Pons (tissue), 1 donor: Measurements from ENCODE around the gene FEV.

Experiments
- DNase-seq: peaks from one replicate; pipeline ENCODE4 v3.0.0-alpha.2; 2016; ENCODE audit warnings: low spot score

FEV gene

DNA sequence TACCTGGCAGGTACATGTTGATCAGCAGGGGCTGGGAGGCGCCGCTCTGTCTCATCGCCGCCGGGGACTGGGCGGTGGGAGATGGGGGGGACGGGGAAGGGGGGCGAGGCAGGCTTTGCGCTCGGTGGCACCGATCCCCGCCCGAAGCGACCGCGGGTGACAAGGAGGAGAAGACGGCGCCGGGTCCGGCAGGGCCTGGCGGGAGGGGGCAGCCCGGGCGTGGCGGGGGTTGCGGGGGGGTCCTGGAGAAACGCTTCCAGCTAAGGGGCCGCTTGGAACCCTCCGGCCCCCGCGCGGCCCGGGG, at the start of gene FEV:
Gene FEV (minus strand): TSS at position 164 of the 304 bp plus-strand sequence. CDS start 109 bp downstream, at position 55.
- DNase-seq: no peak

DNA sequence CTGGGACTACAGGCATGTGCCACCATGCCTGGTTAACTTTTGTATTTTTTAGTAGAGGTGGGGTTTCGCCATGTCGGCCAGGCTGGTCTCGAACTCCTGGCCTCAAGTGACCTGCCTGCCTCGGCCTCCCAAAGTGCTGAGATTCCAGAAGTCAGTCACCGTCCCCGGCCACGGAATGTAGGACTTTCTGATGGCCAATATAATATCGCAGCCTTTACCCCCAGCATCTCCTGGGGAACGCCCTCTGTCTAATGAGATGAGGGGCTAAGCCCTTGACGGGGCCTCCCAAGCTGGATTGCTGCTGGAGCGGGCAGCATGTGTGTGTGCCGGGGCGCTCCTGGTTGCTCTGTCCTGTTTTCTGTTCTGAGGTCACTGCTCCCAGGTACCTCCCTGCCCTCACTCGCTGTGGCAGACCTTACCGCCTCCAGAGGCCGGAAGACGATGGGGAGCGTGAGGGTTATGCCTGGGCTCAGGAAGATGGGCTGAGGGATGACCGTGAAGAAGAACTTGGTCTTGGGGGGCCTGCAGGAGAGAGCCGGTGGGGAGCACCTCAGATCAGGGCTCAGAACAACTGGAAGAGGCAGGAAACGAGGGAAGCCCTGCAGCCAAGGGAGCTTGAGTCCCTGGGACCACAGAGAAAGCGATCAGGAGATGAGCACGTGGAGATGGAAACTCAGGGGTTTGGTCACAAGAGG, 47.2 kb upstream of the FEV start:
- no peak for DNase-seq

DNA sequence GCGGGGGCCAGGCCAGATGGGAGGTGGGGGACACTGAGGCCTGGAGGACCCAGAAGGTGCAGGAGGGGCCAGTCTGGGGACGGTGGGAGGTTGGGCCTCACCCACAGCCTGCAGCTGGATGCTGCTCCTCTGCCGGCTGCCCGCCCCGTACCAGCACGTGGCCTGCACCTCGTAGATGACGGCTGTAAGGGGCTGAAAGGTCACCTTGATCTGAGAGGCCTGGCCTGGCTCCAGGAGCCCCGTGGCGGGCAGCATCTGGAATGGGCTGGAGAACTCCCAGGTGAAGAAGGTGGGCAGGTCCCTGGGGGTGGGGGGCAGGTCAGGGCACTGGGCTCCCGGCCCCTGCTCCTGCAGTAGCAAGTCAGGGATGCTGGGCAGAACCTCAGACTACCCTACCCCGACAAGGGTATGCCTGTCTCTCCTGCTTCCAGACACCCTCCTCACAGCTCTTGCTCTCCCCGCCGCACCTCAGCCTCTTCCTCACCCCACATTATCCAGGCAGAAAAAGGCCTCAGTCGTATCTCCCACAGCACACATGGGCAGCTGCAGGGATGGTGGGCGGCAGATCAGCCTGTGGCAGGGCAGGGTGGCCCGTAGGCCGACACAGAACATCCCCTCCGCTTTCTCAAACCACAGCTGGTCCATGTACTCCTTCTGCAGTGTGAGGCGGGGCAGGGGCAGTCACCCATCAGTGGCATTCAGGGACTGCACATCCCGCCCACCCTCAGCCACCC, 46.2 kb upstream of the FEV start:
- DNase-seq: no peak

DNA sequence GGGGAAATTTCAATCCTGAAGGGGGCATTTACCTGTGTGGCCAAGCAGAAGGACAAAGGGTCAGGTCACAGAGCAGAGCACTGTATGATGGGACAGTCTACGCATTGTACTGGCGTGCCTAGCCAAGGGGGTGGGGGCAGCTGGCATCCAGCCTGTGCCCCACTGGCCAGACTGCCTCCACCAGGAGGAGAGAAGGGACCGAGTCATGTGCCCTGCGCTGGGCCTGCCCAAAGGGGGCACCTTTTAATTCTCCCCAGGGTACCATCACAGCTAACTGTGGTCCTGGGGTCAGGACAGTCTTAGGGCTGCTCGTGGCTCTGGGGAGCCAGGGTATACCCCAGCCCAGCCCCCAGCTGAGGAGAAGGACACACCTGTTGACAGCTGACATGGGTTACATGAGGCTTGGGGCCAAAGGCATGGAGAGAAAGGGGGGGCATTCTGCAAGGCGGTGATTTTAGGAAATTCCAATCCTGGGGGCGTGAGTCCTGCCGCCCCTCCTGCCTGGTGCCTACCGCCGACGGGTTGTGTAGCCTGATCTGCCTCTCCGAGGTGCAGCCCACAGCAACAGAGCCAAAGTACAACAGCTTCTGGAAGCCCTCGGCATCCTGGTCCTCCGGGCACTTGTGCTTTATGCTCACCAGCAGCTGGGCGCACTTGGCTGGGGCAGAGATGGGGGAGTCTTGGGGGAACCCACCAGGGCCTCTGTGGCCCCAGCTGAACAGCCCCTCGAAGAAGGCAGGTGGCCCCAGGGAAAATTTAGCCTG, 45.4 kb upstream of the FEV start:
- DNase-seq: no peak

DNA sequence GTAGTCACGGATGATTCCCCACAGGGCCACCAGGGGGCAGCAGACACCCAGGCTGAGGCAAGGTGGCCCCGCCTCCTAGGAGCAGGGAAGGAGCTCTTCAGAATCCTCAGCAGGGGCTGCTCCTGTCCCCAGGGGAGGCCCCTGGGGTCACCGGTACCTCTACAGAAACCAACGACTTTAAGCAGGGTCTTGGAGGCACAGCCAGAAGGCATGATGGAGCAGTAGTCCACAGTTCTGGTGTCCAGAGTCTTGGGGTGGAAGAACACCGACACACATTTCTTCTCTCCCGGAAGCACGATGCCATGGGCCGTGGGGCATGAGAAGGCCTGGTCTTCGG, 44.8 kb upstream of the FEV start:
- peak; percentile 83 for DNase-seq

DNA sequence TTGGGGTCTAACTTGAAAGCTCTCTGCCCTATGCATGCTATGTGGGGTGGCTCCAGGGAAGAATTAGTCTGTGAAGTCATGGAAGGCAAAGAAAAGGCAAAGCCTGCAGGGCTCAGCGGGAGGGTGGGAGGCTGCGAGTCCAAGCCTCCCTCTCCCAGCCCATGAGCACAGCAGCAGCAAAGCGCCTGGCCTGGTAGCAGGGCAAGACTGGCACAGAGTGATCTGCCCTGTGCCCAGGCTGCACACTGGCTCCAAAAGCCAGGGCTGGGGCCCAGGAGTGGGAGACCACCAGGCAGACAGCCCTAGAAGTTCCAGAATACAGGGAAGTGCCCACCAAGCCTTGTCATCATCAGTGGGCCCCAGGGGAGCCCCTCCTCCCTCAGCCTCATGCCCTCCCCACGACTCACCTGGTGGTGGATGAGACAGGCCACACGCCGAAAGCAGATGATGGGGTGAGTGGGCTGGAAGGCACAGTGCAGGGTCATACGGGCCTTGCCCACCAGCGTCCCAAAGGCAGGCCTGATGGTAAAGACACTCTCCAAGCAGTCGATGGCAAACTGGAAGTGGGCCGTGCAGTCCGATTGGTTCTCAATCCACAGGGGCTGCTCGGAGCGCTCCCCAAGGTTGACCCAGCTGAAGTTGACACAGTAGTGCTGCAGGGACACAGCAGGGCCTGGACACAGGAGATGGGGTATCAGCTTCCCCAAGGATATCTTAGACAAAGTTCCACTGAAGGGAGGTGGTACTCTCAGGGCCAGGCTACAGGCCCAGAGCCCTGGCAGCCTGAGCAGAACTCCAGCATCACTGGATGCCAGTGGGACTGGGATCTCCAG, 44.2 kb upstream of the FEV start:
- no peak for DNase-seq

DNA sequence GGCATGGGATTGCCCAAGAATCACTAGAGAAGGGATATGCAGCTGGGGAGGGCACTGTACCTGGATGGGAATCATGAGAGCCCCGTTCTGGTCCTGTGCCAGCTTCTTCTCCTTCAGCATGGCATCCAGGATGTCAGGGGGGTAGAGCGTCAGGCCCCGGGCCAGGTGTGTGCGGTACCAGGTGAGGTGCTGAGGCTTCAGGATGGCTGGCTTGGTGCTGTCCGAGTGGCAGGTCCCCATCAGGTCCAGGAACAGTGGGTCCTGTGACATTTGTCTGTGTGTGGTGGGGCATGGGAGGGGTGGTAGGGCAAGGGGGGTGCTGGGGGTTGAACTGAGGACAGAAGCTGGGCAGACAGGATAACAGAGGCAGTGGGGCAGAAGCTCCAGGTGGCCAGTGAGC, 43.2 kb upstream of the FEV start:
- no peak for DNase-seq

DNA sequence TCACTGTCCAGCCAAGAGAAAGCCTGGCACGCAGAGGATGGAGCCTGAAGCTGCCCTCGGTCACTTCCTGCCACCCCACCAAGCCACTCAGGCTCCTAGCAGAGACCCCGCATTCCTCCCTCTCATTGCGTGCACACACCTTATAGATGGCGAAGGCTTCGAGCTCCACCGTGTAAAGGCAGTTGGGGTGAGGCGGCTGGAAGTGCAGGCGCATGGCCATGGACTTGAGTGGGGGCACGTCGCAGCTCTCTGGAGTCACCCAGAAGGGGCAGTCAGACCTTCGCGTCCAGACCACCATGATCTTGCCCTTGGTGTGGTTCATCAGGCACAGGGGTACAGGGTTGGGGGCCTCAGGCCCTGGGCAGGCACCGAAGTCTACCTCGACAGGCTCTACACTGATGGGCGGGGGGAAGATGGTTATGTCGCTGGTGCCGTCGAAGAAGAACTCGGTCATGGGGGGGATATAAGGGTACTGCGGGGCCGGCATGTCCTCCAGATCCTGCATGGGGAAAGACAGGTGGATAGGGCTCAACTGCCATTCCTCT, 42.6 kb upstream of the FEV start:
- no peak for DNase-seq

DNA sequence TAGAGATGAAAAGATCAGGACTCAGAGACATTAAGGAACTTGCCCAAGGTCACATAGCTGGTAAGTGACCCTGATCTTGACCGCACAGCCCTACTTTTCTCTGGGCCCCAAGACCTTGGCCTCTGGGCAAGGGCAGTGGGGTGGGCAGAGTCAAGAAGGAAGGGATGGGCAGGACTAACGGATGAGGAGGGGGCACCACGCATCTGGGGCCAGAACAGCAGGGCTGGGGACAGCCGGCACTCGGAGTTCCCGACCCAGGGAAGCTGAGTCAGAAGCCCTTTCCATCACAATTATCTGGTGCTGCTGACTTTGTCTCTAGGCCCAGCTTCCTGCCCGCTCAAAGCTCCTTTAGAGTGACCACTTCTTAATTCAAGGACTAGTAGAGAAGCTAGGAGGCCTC, 42.0 kb upstream of the FEV start:
- DNase-seq: no peak

DNA sequence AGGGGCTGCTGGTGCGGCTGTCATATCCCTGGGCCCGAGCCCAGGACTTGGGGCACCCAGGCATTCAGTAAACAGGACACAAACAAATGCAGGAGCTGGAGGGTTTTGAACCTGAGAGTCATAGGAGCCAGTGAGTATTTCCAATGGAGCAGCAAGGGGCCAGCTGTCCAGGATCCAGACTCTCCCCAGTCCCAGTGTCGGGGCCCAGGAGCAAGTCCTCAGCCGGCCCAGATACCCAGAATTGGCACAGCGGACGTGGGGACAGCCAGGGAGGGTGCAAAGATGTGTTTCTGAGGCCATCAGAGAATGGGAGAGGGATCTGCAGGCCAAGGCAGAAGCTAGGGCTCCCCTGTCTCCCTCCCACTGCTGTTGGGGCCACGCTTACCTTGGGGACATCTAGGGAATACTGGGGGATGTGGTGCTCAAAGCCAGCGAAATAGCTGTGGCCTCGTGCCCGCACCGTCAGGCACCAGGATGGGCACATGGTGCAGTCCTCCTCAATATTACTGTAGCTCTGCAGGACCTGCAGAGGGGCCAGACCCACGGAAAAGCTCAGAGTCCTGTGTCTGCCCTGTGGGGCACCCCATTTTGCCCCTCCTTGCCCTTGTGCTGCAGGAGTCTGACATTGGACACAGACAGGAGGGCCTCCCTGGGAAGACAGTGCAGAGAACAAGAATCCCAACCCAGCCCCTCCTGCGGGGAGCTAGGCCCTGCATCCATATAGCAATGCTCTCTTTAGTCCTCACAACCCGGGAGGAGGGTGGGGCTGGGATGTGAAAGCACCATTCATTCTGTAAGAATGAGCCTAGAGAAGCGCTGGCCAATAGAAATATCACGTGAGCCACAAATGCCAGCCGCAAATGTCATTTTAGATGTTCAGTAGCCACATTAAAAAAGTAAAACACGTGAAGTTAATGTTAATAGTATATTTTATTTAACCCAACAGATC, 40.9 kb upstream of the FEV start:
- DNase-seq: peak; percentile 96

DNA sequence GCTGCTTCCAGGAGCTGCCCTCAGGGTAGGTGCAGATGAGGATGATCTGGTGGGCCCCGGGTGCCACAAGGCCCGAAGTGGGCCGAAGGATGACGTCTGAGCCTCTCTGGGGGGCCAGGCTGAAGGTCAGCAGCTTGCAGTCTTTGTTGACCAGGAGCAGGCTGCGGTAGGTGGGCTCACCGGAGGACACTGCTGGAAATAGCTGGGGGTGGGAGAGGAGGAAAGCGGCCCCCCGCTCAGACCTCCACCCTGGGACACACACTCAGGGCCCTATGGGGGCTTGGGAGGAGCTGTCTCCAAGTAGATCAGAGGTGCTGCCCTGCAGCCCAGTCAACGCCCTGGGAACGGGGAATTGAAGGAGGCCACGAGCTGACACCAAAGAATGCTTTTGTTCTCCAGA, 39.1 kb upstream of the FEV start:
- DNase-seq: no peak

DNA sequence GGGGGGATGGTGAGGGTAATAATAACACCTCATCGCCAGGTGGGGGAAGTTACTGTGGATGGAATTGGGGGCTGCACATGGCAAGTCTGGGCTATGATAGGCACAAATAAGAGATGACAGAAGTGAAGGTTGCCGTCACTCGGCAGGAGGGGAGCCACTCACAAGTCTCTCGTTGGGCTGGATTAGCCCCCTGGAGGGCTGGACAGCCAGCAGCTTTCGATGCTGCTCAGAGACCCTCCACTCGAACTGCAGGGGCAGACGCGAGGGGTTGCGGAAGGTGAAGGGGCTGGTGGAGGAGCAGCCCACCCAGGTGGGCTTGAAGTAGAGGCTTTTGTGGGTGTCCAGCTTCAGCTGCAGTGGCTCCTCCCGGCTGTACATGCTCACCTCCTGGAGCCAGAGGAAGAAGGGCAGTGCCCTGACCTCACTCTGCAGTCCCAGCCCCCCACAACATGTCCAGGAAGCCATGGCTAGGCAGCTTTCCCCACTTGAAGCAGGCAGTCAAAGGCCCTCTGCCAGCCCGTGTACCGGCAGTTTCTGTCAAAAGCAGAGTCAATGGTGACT, 38.1 kb upstream of the FEV start:
- no peak for DNase-seq

DNA sequence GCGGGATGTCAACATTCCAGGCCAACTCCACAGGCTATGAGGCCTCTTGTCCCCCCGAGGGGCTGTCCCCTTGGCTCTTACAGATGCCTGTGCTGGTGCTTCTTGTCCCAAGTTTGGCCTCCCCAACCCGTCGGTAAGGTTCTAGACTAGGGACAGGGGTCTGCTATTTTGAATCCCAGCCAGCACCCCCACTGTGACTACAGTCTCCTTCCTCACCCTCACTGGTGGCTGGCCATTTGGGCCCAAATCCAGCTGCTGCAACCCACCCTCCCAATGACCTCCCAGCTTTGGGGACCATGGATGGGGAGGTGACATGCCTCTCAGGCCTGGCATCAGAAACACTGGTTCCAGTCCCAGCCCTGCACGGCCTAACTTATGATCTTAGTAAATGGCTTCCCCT, 37.6 kb upstream of the FEV start:
- DNase-seq: no peak

DNA sequence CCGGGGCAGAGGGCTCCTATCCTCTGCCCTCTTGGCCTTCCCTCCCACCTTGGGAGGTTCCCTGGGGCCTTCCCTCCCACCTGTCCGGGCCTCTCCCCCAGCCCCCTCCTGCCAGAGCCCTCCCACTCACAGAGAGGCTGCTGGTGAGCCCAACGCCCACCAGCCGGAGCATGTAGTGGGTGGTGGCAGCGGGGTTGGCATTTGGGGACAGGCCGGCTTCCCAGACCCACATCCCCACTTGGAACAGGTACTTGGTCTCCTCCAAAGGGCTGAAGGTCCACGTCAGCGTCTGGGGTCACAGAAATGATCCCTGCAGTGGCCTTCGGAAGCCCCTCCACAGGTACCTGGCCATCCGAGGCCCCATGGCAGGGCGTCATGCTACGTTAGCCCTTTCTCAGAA, 37.1 kb upstream of the FEV start:
- no peak for DNase-seq

DNA sequence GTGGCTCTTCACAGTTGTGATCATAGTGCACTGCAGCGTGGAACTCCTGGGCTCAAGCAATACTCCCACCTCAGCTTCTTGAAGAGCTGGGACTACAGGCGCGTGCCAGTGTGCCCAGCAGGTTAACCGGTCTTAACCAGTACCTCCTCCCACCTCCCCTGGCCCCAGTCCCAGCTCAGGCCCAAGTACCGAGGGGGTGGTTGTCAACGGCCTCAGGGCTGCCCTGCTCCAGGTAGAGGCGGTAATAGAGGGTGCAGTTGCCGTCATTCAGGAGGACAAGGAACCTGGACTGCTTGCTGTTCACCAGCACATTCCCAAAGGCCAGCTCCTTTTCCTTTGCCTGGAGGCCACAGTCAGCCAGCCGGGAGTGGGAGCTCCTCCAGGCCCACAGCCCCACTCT, 36.6 kb upstream of the FEV start:
- no peak for DNase-seq

DNA sequence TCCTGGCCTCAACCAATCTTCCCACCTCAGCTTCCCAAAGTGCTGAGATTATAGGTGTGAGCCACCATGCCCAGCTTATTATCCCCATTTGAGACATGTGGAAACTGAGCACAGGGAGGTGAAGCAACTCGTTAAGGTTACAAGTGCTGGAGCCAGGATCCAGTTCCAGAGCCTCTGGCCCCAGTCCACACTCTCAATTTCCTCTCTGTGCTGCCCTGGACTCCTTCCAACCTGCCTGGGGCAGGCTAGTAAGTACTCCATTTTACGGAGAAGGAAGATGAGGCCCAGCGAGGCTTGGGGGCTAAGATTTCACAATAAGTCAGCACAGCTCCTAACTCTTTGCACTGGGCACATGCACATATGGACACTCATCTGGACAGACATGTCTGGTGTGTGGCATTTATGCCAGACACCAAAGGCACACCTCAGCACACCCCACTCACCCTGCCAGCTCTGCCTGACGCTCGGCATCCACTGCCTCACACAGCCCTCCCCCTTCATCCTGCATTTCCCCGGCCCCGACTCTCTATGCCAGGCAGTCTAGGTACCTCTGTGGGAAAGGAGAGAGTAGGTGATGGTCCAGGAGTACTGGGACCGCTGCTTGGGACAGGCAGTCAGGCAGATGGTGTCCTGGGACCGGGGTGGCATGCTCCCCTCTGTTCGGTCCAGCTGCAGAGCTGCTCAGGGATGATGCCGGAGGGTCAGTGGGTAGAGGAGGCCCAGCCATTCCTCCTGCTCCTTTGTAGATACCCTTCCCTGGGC, 35.8 kb upstream of the FEV start:
- DNase-seq: no peak

DNA sequence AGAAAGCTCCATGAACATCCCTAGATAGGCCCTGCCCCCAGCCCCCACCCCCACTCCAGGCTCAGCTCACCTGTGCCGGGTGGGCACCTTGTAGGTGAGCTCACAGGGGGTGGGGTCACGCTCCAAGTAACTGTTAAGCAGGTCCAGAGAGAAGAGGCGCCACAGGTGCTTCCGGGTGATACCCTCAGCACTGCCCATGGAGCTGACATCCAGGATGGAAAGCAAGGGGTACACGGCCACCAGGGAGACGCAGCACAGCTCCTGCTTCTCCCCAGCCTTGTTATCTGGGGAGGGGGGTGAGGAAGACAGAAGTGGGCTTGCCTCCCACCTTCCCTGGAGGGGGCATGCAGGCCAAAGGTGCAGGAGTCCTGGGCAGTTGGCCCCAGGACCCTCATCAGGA, 34.5 kb upstream of the FEV start:
- no peak for DNase-seq

DNA sequence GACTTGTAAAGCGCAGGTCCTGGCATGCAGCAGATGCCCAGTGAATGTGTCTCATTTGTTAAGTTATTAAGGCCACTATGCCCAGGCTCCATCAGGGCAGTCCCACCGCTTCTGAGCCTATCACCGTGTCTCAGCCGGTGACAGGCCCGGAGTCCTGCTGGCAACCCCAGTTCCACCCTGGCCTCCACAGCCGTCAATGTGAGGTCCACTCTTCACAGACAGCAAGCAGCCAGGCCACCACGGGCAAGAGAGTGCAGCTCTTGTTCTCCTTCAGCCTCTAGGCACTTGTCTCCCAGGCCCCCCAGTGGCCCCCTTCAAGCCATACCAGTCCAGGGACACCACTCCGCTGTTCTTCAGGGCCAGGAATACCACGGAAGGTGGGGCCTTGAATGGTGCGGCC, 33.7 kb upstream of the FEV start:
- DNase-seq: no peak

DNA sequence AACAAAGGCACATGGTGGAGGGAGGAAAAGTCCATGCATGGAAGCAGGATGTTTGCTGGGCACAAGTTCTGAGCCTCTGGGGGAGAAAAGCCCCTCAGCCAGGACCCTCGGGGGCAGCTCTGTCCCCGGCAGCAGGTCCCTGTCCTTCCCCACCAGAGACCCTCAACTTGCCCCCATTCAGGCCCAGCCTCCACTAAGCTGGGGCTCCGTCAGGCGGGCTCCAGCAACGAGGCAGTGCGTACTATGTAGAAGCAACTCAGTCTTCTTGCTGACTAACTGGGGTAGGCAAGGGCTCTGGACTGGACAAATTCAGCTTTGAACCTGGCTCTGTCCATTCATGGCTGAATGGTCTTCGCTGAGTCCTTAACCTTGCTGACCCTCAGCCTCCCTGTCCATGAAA, 33.3 kb upstream of the FEV start:
- DNase-seq: no peak
